HG02981 (cell line): Measurements from ENCODE around the gene UGGT1.
A peak's percentile ranks its signal among the peaks of the same experiment; 100 is the strongest.

ENCODE experiments used
- ATAC-seq: cut with Tn5 transposase; IDR thresholded peaks from one replicate; pipeline ENCODE4 v1.9.1; 2021; ENCODE audit warnings: mild to moderate bottlenecking, moderate library complexity; ENCODE audit not compliant: unreplicated experiment

The UGGT1 gene, protein sequence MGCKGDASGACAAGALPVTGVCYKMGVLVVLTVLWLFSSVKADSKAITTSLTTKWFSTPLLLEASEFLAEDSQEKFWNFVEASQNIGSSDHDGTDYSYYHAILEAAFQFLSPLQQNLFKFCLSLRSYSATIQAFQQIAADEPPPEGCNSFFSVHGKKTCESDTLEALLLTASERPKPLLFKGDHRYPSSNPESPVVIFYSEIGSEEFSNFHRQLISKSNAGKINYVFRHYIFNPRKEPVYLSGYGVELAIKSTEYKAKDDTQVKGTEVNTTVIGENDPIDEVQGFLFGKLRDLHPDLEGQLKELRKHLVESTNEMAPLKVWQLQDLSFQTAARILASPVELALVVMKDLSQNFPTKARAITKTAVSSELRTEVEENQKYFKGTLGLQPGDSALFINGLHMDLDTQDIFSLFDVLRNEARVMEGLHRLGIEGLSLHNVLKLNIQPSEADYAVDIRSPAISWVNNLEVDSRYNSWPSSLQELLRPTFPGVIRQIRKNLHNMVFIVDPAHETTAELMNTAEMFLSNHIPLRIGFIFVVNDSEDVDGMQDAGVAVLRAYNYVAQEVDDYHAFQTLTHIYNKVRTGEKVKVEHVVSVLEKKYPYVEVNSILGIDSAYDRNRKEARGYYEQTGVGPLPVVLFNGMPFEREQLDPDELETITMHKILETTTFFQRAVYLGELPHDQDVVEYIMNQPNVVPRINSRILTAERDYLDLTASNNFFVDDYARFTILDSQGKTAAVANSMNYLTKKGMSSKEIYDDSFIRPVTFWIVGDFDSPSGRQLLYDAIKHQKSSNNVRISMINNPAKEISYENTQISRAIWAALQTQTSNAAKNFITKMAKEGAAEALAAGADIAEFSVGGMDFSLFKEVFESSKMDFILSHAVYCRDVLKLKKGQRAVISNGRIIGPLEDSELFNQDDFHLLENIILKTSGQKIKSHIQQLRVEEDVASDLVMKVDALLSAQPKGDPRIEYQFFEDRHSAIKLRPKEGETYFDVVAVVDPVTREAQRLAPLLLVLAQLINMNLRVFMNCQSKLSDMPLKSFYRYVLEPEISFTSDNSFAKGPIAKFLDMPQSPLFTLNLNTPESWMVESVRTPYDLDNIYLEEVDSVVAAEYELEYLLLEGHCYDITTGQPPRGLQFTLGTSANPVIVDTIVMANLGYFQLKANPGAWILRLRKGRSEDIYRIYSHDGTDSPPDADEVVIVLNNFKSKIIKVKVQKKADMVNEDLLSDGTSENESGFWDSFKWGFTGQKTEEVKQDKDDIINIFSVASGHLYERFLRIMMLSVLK (N-terminal part only)

DNA sequence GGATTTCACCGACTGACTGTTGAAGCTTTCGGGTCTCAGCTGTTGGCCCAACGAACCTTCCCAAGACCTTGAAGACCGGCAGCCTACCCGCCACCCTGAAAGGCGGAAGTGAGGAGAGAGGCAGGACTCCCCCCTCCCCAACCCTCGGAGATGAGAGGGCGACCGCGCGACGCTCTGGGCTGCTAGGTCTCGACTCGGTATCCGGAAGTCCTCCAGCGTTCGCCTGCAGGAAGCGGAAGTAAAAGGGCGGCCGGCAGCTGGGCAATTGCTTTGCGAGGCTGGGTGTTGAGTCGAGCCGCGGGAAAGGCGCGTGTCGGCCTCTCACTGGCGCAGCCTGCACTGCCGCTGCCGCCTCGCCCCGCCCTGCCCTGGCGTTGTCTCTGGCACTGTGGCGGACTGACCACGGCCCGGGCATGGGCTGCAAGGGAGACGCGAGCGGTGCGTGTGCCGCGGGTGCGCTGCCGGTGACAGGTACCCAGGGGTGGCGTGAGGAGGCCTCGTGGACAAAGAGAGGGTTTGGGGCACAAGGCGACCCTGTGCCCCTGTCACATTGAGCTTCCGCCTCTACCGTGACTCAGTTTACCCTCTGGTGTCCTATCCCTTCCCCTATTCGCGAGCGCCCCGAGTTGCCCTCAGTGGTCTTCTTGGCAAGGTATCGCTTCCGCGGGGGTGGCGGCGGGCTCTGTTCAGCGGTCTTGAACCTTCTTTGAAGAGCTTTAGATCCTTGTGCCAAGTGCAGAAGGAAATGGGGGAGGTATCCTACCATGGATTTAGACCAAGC lies at the start of gene UGGT1:
TSS of gene UGGT1 (plus strand) at position 256 of the 781 bp plus-strand sequence. CDS start at position 414, 158 bp downstream.
- peak; percentile 95 for ATAC-seq

DNA sequence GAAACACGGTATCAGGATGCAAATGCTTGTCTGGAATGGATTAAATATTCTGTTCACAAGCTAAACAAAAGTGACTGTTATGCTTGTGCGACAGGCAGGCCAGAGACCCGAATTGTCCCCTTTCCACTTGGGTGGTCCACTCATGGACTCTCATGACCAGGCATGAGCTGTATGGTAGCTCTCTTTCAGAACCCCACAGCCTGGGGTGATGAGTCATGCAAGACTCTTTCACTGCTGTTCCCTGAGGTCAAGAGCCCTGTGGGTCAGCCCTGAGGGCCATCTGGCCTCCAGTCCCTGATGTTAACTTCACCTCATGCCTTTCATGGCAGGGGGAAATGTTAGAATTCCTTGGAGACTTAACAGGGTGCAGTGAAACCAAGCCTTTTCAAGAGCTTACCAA lies 49.4 kb upstream of the UGGT1 start:
- no peak for ATAC-seq

DNA sequence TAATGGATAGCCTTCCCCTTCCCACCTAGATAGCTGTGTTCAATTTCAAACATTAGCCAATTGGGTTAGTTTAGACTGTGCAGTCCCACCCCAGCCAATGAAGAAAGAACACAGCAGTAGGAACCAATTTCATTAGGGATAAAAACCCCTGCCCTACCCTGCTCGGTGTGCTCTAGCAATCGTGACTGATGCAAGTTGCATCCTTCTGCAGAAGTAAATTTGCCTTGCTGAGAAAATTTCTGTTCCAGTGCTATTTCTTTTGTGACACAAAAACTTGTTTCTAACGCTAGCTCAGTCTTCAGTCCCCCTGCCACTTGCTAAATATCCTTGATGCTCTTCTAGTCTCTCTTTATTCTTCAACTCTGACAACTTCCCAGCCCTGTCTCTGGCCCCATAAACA lies 48.0 kb upstream of the UGGT1 start:
- no peak for ATAC-seq

DNA sequence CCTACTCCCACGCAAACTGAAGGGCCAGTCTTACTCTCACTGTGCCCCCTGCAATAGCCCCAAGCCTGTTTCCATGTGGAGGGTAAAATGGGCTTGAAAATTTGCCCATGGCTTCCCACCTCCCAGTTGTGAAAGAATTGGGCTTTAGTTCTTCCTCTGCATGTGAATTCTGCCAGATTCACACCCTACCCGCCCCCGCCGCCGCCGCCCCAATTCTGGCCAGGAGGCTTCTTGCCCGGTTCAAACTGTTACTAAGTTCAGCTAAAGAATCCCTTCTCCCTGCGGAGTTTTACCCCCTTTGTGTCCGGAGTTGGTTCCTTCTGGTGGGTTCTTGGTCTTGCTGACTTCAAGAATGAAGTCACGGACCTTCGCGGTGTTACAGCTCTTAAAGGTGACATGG lies 37.7 kb upstream of the UGGT1 start:
- no peak for ATAC-seq

DNA sequence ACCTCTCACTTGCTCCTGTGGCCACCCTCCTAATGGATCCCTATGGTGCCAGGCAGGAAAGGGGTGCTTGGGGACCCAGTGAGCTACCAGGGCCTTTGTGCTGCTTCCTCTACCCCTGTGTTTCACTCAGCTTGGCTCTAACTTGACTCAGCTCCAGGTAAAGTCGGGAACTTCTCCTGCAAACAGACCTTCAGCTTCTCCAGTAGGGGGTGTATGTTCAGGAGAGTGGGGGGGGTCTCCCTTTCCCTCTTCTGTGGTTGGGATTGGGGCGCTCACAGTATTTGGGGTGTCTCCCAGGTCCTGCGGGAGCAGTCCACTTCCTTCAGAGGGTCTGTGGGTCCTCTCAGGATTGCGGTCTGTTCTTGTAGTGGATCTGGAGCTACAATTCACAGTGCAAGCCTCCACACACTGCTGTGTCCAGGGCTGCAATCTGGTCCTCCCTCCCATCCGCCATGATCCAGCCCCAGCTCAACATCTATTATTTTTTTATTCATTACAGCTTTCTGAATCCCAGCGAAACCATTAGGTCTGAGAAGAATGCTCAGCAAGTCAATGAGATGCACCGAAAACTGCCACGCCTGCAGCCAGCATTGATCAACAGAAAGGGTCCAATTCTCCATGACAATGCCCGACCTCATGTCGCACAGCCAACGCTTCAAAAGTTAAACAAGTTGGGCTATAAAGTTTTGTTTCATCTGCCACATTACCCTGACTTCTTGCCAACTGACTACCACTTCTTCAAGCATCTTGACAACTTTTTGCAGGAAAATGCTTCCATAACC lies 36.7 kb upstream of the UGGT1 start:
- no peak for ATAC-seq

DNA sequence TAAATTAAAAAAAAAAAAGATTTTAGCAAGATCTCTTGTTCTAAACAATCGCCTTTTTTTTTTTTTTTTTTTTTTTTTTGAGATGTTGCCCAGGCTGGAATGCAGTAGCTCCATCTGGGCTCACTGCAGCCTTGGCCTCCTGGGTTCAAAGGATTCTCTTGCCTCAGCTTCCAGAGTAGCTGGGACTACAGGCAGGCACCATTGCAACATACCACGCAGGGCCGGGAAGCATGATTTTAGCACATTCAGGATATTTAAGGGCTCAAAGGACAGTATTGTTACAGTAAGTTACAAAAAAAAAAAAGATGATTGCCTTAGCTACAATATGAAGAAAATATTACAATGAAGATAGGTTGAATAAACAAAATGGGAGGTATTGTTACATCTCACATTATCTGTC lies 33.7 kb upstream of the UGGT1 start:
- no peak for ATAC-seq

DNA sequence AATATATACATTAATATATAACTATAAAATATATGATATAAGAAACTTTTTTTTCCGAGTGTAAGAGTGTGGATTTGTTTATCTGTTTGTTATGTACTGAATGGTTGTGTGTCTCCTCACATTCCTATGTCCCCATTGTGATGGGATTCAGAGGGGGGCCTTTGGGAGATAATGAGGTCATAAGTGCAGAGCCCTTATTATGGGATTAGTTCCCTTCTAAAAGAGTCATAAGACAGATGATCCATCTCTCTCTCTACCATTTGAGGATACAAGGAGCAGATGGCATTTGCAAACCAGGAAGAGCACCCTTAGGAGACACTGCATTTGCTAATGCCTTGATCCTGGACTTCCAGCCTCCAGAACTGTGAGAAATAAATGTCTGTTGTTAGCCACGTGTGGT lies 32.9 kb upstream of the UGGT1 start:
- no peak for ATAC-seq

DNA sequence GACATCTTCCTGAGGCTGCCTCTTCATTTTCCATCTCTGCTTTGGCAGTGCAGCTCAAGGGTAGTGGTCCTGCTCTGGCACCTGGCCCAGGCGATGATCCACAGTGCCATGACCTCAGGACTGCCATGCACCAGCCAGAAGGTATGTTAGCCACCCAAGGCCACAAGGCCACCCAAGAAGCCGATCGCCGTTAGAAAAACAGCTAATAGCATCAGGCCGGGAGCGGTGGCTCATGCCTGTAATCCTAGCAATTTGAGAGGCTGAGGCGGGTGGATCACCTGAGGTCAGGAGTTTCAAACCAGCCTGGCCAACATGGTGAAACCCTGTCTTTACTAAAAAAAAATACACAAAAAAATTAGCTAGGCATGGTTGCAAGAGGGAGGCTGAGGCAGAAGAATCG lies 28.4 kb upstream of the UGGT1 start:
- no peak for ATAC-seq

DNA sequence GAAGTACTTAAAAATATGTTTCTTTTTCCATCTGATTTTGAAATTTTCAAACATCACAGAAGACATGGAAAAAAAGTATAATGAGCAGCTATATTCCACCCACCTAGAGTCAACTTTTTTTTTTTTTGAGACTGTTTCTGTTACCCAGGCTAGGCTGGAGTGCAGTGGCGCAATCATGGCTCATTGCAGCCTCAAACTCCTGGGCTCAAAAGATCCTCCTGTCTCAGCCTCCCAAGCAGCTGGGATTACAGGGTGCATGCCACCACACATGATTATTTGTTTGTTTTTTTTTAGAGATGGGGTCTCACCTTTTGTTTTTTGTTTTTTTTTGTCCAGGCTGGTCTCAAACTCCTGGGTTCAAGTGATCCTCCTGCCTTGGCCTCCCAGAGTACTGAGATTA lies 26.6 kb upstream of the UGGT1 start:
- ATAC-seq, result no peak

DNA sequence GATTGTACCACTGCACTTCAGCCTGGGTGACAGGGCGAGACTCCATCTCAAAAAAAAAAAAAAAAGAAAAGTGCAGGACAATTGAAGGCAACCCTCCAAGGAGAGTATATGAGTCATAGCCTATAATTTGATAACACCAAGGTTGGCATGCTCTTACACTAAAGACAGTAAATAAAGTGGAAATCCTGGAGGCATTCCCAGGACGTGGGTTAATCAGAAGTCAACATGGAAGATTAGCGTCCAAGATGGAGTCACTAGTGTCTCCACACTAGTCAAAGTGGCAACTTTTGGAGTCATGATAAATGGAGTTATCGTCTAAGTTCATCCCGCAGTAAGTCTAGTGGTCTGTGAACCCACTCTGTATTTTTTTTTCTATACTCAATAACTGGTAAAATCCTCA lies 21.2 kb upstream of the UGGT1 start:
- ATAC-seq, result no peak

DNA sequence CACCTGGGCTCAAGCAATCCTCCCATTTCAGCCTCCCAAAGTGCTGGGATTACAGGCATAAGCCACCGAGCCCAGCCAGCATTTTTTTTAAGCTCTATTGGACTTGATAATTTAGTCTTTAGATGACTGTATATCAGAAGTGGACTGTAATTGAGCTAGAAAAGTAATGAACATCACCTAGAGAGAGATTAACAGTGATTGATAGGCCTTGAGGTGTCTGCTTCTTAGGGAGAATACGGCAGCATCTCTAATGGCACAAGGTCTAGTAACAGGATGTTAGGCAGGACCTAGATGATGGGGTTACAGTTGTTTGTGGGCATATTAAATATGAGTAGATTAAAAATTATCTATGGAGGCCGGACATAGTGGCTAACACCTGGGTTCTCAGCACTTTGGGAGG lies 17.7 kb upstream of the UGGT1 start:
- ATAC-seq, result no peak

DNA sequence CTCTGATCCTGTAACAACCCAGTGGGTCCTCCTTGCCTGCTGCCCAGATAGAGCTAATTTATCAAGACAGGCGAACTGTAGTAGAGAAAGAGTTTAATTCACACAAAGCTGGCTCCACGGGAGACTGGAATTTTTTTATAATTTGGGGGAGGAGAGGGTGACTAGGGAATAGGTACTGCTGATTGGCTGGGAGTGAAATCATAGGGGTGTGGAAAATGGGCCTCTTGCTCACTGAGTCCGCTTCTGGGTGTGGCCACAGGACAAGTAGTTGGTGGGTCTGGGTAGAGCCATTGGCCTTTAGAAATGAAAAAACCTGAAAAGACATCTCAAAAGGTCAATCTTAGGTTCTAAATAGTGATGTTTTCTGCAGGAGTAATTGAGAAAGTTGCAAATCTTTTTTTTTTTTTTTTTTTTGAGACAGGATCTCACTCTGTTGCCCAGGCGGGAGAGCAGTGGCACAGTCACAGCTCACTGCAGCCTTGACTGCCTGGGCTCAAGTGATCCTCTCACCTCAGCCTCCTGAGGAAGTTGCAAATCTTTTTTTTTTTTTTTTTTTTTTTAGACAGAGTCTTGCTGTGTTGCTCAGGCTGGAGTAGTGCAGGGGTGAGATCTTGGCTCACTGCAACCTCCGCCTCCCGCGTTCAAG lies 14.4 kb upstream of the UGGT1 start:
- ATAC-seq, result no peak

DNA sequence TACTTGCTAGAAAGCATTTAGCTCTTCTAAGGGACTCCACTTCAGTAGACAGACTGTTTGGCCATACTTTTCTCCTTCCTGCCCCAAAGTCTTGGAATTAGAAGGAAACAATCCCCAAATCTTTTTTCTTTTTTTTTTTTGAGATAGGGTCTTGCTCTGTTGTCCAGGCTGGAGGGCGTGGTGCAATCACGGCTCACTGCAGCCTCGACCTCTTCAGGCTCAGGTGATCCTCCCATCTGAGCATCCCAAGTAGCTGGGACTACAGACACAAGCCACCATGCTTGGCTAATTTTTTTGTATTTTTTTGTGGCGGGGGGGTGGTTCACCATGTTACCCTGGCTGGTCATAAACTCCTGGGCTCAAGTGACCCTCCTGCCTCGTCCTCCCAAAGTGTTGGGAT lies 6.2 kb upstream of the UGGT1 start:
- no peak for ATAC-seq

DNA sequence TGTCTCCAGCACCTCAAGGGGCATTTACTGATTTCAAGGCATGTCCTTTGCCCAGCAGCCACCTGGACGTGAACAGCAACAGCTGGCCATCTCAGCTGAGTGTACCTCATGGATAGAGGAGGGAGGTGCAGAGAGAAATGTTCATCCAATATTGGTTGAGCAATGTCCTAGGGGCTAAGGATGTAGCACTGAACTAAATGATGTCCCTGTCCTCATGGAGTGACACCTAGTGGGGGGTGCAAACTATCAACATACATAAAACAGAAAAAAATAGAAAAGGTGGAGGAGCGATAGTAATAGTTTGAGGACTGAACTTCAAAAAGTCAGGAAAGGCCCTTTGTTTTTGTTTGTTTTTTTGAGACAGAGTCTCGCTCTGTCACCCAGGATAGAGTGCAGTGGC lies 4.8 kb upstream of the UGGT1 start:
- ATAC-seq, result no peak

DNA sequence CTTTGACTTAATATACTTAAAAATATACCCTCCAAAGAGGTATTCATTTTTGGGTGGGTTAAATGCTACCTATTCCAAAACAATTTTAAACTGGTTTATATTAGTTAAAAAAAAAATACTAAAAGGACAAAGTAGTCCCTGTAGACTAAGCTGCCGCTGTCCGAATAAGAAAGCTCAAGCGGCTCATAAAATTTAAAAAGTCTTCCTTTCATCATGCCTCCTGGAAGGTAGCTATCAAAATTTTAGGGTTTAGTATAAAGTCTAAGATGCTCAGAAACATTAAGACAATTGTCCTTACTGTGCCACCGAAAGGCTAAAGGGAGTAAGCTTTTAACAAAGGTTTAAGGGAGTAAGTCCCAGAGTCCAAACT lies 440 bp upstream of the UGGT1 start:
- ATAC-seq, result peak; percentile 4

DNA sequence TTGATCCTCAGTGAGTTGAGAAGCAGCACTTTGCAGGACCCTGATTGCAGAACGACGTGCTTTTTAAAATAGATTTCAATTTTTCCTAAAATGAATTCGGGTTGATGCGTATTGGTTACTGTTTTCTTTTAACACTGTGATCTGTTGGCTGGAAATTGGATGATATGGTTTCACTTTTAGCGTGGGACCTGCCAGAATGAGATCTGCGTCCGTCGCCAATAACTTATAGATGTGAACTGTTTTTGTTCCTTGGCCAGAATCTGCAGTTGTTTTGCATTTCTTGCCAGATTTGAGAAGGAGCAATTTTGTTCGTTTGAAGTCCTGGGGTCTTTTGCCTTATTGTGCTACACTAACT lies 703 bp downstream of the UGGT1 start:
- no peak for ATAC-seq

DNA sequence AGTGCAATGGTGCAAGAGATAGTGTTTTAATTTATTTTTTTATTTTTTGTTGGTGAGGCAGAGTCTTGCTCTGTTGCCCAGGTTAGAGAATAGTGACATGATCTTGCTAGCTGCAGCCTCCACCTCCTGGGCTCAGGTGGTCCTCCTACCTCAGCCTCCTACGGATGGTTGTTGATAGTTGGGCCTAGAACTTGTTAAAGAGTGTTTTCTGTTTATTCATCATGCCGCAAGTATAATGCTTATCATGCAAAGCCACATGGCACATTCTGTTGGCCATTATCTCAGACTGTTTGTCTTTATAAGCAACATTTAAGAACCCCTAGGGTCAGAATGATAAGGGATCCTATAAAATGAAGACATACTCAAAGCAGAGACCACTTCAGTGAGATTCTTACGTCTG lies 1.7 kb downstream of the UGGT1 start:
- no peak for ATAC-seq

DNA sequence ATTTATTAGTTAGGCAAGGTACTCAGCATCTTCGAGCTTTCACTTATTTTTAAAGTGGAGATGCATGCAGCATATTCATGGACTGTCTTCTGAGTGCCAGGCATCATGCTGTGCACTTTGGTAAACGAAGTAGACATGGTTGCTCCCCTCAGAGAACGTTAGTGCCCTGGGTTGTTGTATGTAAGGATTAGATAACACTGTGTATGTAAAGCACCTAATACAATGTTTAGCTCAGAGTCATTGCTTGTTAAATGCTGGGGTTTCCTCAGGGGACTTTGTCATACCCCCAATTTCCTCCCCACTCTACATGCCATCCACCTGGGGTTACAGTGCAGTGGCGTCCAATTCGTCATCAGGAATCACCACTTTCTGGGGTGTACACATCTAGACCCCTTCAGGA lies 2.8 kb downstream of the UGGT1 start:
- ATAC-seq, result no peak

DNA sequence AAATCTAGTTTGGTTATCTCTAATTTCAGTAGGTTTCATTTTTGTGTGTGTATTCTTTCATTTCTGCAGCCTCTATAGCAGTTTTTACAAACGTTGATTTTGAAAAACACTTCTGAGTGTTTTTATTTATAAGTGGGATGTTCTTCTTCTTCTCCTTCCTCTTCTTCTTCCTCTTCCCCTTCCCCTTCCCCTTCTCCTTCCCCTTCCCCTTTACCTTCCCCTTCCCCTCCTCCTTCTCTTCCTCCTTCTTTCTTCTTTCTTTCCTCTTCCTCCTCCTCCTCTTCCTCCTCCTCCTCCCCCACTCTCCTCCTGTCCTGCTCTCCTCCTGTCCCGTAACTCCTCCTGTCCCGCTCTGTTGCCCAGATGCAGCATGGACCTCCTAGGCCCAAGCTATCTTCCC lies 4.2 kb downstream of the UGGT1 start:
- ATAC-seq, result no peak
